Gastroesophageal sphincter (tissue), 4 donors: ENCODE results near the gene IER2. TPM values are rescaled to one million over a fixed set of nuclear protein-coding genes. Genes with fewer than 3 reads are reported as not detected.
A peak's percentile ranks its signal among the peaks of the same experiment; 100 is the strongest.

ENCODE experiments used
- ATAC-seq: fragments of 150-250 bp; one replicate; pipeline ENCODE4 v1.9.1; 2016; ENCODE audit warnings: mild to moderate bottlenecking, moderate library complexity
- H3K27ac ChIP-seq, 4 donors: fragments of 200-600 bp; sonication (generic) in 3 of 4; 1 replicate in 3 of 4; 2 replicates in 1 of 4; pipeline ENCODE4 v1.5.1; 2016 to 2019
- H3K27me3 ChIP-seq: fragments of 200-600 bp; sonication (generic); one replicate; pipeline ENCODE4 v1.5.1; 2019
- H3K36me3 ChIP-seq, 2 donors: fragments of 200-600 bp; sonication (generic); one replicate each; pipeline ENCODE4 v1.5.1; 2019; ENCODE audit warnings: control low read depth in 1 of 2
- H3K4me1 ChIP-seq, 3 donors: fragments of 200-600 bp; sonication (generic); 1 replicate in 2 of 3; 2 replicates in 1 of 3; pipeline ENCODE4 v1.5.1; 2016 to 2019; ENCODE audit warnings: control low read depth in 2 of 3
- H3K4me3 ChIP-seq, 2 donors: fragments of 200-600 bp; sonication (generic); one replicate each; pipeline ENCODE4 v1.5.1; 2019; ENCODE audit warnings: mild to moderate bottlenecking in 1 of 2, moderate library complexity in 1 of 2
- H3K9me3 ChIP-seq, 3 donors: fragments of 200-600 bp; sonication (generic); one replicate each; pipeline ENCODE4 v1.5.1; 2017 to 2019; ENCODE audit warnings: control low read depth in 2 of 3
- EP300 ChIP-seq: sonication (generic); formaldehyde crosslinking; IDR thresholded peaks from one replicate; pipeline ENCODE4 v1.6.1; 2017; ENCODE audit warnings: antibody characterized with exemption, mild to moderate bottlenecking
- POLR2A ChIP-seq, 2 donors: fragments of 450-650 bp; IDR thresholded peaks; one replicate each; pipeline ENCODE4 v1.6.1; 2017; ENCODE audit warnings: antibody characterized with exemption in 2 of 2, mild to moderate bottlenecking in 2 of 2, moderate library complexity in 1 of 2
- POLR2AphosphoS5 ChIP-seq: sonication (generic); formaldehyde crosslinking; IDR thresholded peaks from one replicate; pipeline ENCODE4 v1.6.1; 2017; ENCODE audit warnings: antibody characterized with exemption
- WGBS, 2 donors: methylation state at CpG; one replicate each; pipeline ENCODE4 v1.1.5; 2018; ENCODE audit warnings: low coverage in 1 of 2; 5-methylcytosine and 5-hydroxymethylcytosine counted together
- total RNA-seq, 4 donors: library from RNA; depleted of rRNA; stranded (reverse); fragments of >200 nt; gene quantifications; one replicate each; pipeline ENCODE4 v1.1.0, GENCODE V29; 2016
- TF ChIP-seq, protein P1 (sequence below), 4 experiments: fragments of 200-600 bp in 2 of 4; fragments of 450-650 bp in 2 of 4; sonication (generic) in 1 of 4; IDR thresholded peaks; one replicate each; pipeline ENCODE4 v1.5.1; 2017 to 2019; ENCODE audit warnings: antibody characterized with exemption in 4 of 4, mild to moderate bottlenecking in 2 of 4, moderate library complexity in 2 of 4

The IER2 gene
- total RNA-seq, 4 donors from 2014 or later, result 33.8 to 62.1 (median 48.0) TPM

GRCh38 chr19:13159713-13160112, 9.5 kb downstream of the IER2 start:
- no peak overlapping the region for H3K4me3 ChIP-seq
- TF ChIP-seq, protein P1, sequence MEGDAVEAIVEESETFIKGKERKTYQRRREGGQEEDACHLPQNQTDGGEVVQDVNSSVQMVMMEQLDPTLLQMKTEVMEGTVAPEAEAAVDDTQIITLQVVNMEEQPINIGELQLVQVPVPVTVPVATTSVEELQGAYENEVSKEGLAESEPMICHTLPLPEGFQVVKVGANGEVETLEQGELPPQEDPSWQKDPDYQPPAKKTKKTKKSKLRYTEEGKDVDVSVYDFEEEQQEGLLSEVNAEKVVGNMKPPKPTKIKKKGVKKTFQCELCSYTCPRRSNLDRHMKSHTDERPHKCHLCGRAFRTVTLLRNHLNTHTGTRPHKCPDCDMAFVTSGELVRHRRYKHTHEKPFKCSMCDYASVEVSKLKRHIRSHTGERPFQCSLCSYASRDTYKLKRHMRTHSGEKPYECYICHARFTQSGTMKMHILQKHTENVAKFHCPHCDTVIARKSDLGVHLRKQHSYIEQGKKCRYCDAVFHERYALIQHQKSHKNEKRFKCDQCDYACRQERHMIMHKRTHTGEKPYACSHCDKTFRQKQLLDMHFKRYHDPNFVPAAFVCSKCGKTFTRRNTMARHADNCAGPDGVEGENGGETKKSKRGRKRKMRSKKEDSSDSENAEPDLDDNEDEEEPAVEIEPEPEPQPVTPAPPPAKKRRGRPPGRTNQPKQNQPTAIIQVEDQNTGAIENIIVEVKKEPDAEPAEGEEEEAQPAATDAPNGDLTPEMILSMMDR (IDR thresholded peaks at IDR 0.05), result no peak
- no peak for TF ChIP-seq EP300
- no peak for TF ChIP-seq POLR2AphosphoS5
- TF ChIP-seq POLR2A (IDR thresholded peaks at IDR 0.05), result no peak
- H3K27me3 ChIP-seq, result no peaks in the 10 kb centered on the region
- H3K27ac ChIP-seq, result no peak overlapping the region
- H3K36me3 ChIP-seq, result no peaks in the 10 kb centered on the region
- ATAC-seq, result no peak
- 90 to 92% methylated on average over 2 to 3 of the region's 3 CpGs for WGBS, 2 donors
- H3K4me1 ChIP-seq, result peaks cover 0 to 52% (median 42%) of the 10 kb centered on the region in 3 donors
- H3K9me3 ChIP-seq, result no peaks in the 10 kb centered on the region

DNA sequence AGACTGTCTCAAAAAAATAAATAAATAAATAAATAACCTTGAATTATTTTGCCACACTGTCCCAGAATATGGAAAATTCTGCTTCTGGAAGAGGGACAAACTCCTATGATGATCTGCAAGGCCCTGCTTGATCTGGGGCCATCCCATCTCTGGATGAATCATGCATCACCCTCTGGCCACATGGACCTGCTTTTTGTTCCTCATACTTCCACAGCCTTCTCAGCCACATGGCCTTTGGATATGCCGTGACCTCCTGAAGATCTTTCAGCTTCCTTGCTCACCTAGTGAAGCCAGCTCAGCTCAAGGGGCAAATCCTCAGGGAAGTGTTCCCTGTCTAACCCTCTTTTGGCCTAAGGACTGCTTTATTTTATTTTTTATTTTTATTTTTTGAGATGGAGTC, 10.3 kb downstream of the IER2 start:
- H3K4me3 ChIP-seq, result no peak overlapping the region
- H3K27me3 ChIP-seq, result no peaks in the 10 kb centered on the region
- H3K36me3 ChIP-seq, result no peaks in the 10 kb centered on the region
- H3K9me3 ChIP-seq, result no peaks in the 10 kb centered on the region
- peak overlapping the region in 1 of 4 donors; percentile 14 for H3K27ac ChIP-seq
- no peak for ATAC-seq
- H3K4me1 ChIP-seq, result peaks cover 0 to 52% (median 39%) of the 10 kb centered on the region in 3 donors
- no peak for TF ChIP-seq POLR2A (IDR thresholded peaks at IDR 0.05)
- TF ChIP-seq EP300, result no peak
- no peak for TF ChIP-seq POLR2AphosphoS5
- TF ChIP-seq, protein P1 (IDR thresholded peaks at IDR 0.05), result no peak
- 86 to 100% methylated on average over 1 of the region's 1 CpG for WGBS, 2 donors

GRCh38 chr19:13162724-13163608, 12.8 kb downstream of the IER2 start:
- H3K36me3 ChIP-seq, result no peaks in the 10 kb centered on the region
- H3K9me3 ChIP-seq, result no peaks in the 10 kb centered on the region
- peak; percentile 91 for ATAC-seq
- peak overlapping the region; percentile 13 to 52 for H3K4me3 ChIP-seq
- no peaks in the 10 kb centered on the region for H3K27me3 ChIP-seq
- peaks cover 0 to 62% (median 32%) of the 10 kb centered on the region in 3 donors for H3K4me1 ChIP-seq
- 0% methylated on average over 1 of the region's 58 CpGs; no CpG with 5 or more reads in 1 of the 2 donors for WGBS, 2 donors
- peak; percentile 14 to 26 for TF ChIP-seq POLR2A (IDR thresholded peaks at IDR 0.05)
- TF ChIP-seq, protein P1 (IDR thresholded peaks at IDR 0.05), result no peak
- TF ChIP-seq POLR2AphosphoS5, result peak; percentile 83
- no peak for TF ChIP-seq EP300
- H3K27ac ChIP-seq, result peak overlapping the region; percentile 74 to 94 (median 93)

DNA sequence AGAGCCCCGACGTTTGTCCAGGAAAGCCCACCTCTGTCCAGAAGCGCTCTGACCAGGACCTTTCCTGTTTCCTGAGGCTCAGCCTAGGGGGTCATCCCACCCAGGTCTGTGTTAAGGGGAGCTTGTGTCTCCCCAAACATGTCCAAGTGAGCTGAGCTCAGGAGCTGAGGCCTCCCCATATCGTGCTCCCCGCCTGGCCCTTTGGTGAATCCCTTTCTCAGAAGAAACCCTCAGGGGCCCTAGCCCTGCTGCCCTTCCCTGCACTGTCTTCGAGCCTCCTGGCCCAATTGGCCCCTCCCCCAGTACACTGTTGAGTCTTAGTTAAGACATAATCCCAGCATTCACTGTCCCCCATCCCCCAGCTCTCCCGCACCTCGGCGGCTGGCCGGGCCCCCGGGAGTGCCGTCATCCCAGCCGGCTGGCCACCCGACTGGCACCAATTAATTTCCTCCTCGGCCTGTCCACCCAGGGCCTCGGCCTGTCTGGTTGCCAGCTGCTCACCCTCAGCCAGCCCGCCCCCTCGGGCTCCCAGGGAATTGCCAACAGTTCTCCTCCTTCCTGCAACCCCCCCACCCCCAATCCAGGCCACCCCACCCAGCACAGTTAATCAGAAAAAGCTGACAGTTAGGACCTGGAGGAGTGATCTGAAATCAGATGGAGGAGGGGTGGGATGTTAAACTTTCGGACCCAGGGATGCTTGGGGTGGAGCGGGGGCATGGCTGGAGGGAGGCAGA, 13.6 kb downstream of the IER2 start:
- H3K4me1 ChIP-seq, result peaks cover 0 to 70% (median 38%) of the 10 kb centered on the region in 3 donors
- no peak for TF ChIP-seq EP300
- TF ChIP-seq, protein P1 (IDR thresholded peaks at IDR 0.05), result no peak
- TF ChIP-seq POLR2A (IDR thresholded peaks at IDR 0.05), result peak in 1 of 2 donors; percentile 30
- TF ChIP-seq POLR2AphosphoS5, result peak; percentile 69
- no peaks in the 10 kb centered on the region for H3K36me3 ChIP-seq
- peak; percentile 56 for ATAC-seq
- H3K27me3 ChIP-seq, result no peaks in the 10 kb centered on the region
- H3K4me3 ChIP-seq, result peak overlapping the region in 1 of 2 donors; percentile 52
- H3K9me3 ChIP-seq, result no peaks in the 10 kb centered on the region
- 2% methylated on average over 9 of the region's 20 CpGs; no CpG with 5 or more reads in 1 of the 2 donors for WGBS, 2 donors
- H3K27ac ChIP-seq, result peak overlapping the region; percentile 74 to 94 (median 93)
